ENCODE data around the gene SBF2.

DNA sequence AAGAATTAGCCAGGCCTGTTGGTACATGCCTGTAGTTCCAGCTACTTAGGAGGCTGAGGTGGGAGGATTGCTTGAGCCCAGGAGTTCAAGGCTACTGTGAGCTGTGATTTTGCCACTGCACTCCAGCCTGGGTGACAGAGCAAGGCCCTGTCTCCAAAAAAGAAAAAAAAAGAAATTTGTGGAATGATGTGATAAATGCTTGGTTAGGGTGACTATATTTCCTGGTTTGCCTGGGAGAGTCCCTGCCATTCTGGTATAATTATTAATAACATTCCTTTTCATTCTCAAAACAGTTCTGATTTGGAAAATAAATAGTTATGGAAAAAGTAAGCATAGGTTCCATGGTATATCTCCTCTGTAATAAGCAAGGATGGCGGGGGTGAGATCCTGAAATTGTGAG is 555.3 kb downstream of the SBF2 start:
- TF ChIP-seq POLR2A (IDR thresholded peaks at IDR 0.05; ENCODE audit: low read depth, low read length), result no peak
- TF ChIP-seq POLR2AphosphoS5 (IDR thresholded peaks at IDR 0.05; ENCODE audit: low read depth, low read length), result no peak
- TF ChIP-seq TAF1 (IDR thresholded peaks at IDR 0.05; ENCODE audit: borderline replicate concordance, low read depth, low read length), result no peak

All from GM12892 (cell line).